ENCODE results near the gene TFPI. TPM values are rescaled to one million over a fixed set of nuclear protein-coding genes. Genes with fewer than 3 reads are reported as not detected.

Gene TFPI
- total and polyA plus RNA-seq, 2 of the 8 experiments (the other 6 are each of a cell fraction or from before 2014, with no cell fraction given) = 2.0 to 7.1 TPM

DNA sequence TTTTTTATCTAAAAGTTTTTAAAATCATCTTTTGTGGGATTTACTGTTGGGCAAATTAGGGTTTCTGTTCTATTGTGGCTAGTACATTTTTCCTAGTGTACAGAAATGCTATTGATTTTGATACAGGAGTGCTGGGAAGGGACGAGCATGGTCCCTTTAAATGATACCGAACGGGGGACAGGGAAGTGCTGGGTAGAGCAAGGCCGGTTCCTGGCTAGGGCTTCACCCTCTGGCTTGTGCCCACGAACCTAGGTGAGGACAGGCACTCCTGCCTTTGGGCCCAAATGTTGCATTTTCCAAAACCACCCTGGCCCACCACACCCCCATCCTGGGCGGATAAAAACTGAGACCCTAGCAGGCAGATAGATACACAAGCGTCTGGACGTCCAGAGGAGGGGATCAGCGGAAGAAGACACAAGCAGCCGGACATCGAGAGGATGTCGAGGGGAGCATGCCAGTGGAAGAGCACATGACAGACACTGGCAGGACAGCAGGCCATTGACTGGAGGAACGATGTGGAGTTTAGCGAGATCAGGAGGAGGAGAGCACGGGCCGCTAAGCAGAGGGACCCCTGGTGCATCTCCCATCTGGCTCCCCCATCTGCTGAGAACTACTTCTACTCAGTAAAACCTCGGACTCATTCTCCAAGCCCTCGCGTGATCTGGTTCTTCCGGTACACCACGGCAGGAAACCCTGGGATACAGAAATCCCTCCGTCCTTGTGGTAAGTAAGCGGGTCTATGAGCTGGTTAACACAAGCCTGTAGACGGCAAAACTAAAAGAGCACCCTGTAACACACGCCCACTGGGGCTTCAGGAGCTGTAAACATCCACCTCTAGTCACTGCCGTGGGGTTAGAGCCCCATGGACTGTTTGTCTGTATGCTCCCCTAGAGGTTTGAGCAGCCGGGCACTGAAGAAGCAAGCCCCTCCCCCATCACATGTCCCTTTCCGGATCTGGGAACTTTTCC is 92.7 kb downstream of the TFPI start:
- ChIA-PET POLR2A (ENCODE audit: partially characterized antibody) (no interaction called here), CTCF (ENCODE audit: partially characterized antibody) (interaction anchor here (1.0 kb wide), 1 partner anchor 599 kb away, joined by 3 read pairs; no protein-coding TSS in a partner anchor)
- H3K4me3 ChIP-seq (ENCODE audit: extremely low read depth in 1 of 4, insufficient read depth in 2 of 4, low read depth in 3 of 4, low read length in 4 of 4) = peak overlapping the region in 1 of 4 experiments; percentile 43; a peak in 1 of 8 replicates
- no peak overlapping the region for H4K91ac ChIP-seq (replicated peaks; ENCODE audit: insufficient read length, low read length)
- H2AFZ ChIP-seq (ENCODE audit: low read length) = peak overlapping the region; percentile 90; the same call in 1 of the 2 replicates
- FAIRE-seq = no peak
- no peak overlapping the region for H3K18ac ChIP-seq (ENCODE audit: extremely low read depth, low read length)
- no peak overlapping the region; the same call in 1 of the 2 replicates for H2BK12ac ChIP-seq (ENCODE audit: low read depth, low read length)
- no peaks in the 10 kb centered on the region for H3K79me1 ChIP-seq (ENCODE audit: low read depth, low read length)
- no peak overlapping the region for H3K27ac ChIP-seq (ENCODE audit: low read depth, low read length)
- no peak overlapping the region for H2BK5ac ChIP-seq (ENCODE audit: low read depth, low read length)
- H3K4me1 ChIP-seq (replicated peaks in 1 of 4; ENCODE audit: control insufficient read depth in 3 of 4, insufficient read depth in 4 of 4, low read length in 3 of 4) = no peaks in the 10 kb centered on the region
- no peaks in the 10 kb centered on the region for H4K20me1 ChIP-seq (replicated peaks in 1 of 2; ENCODE audit: control insufficient read depth in 1 of 2, insufficient read depth in 2 of 2, low read length in 2 of 2)
- WGBS, 2 experiments (ENCODE audit: extremely low coverage in 1 of 2, insufficient coverage in 1 of 2, insufficient read length in 1 of 2, insufficient replicate concordance in 2 of 2, low coverage in 1 of 2, low lambda C conversion rate in 2 of 2, missing lambda C conversion rate in 1 of 2) = 86% methylated on average over 28 of the region's 28 CpGs; no CpG with 5 or more reads in 1 of the 2 experiments
- peak overlapping the region; percentile 86; the same call in 1 of the 2 replicates for H4K8ac ChIP-seq (ENCODE audit: extremely low read depth, insufficient read depth, low read length)
- H3K36me3 ChIP-seq (ENCODE audit: control insufficient read depth in 2 of 4, insufficient read depth in 4 of 4, low read length in 3 of 4) = no peaks in the 10 kb centered on the region
- no peak overlapping the region for H2BK20ac ChIP-seq (ENCODE audit: low read length)
- no peak overlapping the region for H3K14ac ChIP-seq (ENCODE audit: insufficient read length)
- no peak overlapping the region for H2BK15ac ChIP-seq (ENCODE audit: low read length)
- no peaks in the 10 kb centered on the region; a peak in 1 of 7 replicates for H3K27me3 ChIP-seq (replicated peaks in 1 of 4; ENCODE audit: control insufficient read depth in 3 of 4, extremely low read depth in 1 of 4, insufficient read depth in 3 of 4, low read length in 3 of 4)
- H4K5ac ChIP-seq (ENCODE audit: insufficient read length, low read depth, low read length) = no peak overlapping the region
- 0 out of 7 replicates have a peak overlapping the region, but pooled peaks of 1 of the 4 experiments have one; percentile 10 for H3K9ac ChIP-seq (replicated peaks in 1 of 4; ENCODE audit: extremely low read depth in 1 of 4, low read depth in 3 of 4, low read length in 3 of 4)
- H3K4ac ChIP-seq (replicated peaks; ENCODE audit: insufficient read length, low read depth, low read length) = no peak overlapping the region
- H3K79me2 ChIP-seq (ENCODE audit: control insufficient read depth in 1 of 2, insufficient read depth in 2 of 2, low read length in 2 of 2) = no peaks in the 10 kb centered on the region
- H3K4me2 ChIP-seq (ENCODE audit: insufficient read depth in 1 of 2, low read depth in 2 of 2, low read length in 2 of 2) = peak overlapping the region in 1 of 2 experiments; percentile 54; a peak in 1 of 4 replicates
- DNase-seq (ENCODE audit: low read depth in 1 of 2, low spot score in 2 of 2) = peak in 1 of 2 experiments; percentile 9
- no peak overlapping the region for H2BK120ac ChIP-seq (replicated peaks; ENCODE audit: low read depth, low read length)
- H3K23ac ChIP-seq (ENCODE audit: insufficient read length) = no peak overlapping the region
- no peak overlapping the region for H2AK5ac ChIP-seq (ENCODE audit: low read depth, low read length)
- H3K9me3 ChIP-seq (ENCODE audit: insufficient read depth in 2 of 2, low read depth in 1 of 2, low read length in 1 of 2) = no peaks in the 10 kb centered on the region
- H3K56ac ChIP-seq (replicated peaks; ENCODE audit: insufficient read length, low read depth, low read length) = no peak overlapping the region
- no peaks in the 10 kb centered on the region for H3K23me2 ChIP-seq (ENCODE audit: low read depth, low read length)
